UCSD-AML1 (cell line): ENCODE results near the gene SEPTIN10.
"Not testable (repeated sequence)": the region's sequence is repeated elsewhere in the genome, so short reads cannot be mapped to it uniquely, and the experiment has no call there.

Experiments used
- DNase-seq: peaks from one replicate; lab custom pipeline; 2025; ENCODE audit not compliant: unreplicated experiment; lab: John Stamatoyannopoulos, UW

The SEPTIN10 gene

DNA sequence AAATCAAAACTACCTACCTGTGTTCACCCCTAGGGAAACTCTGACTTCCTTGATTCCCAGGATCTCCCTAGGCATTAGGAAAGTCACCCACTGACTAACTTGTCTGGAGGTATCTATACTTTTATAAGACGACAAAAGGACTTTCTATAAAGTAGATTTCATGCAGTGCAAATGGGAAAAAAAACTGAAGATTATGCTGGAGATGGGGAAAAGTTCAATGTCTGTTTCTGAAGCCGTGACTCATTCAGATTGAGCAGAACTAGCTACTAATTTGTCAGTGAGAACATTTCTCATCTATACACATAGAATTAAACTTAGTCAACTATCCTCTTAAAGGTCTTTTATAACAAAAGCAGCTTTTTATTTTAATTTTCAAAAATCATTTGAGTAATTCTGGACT, 6.0 kb downstream of the SEPTIN10 start:
- no peak for DNase-seq

DNA sequence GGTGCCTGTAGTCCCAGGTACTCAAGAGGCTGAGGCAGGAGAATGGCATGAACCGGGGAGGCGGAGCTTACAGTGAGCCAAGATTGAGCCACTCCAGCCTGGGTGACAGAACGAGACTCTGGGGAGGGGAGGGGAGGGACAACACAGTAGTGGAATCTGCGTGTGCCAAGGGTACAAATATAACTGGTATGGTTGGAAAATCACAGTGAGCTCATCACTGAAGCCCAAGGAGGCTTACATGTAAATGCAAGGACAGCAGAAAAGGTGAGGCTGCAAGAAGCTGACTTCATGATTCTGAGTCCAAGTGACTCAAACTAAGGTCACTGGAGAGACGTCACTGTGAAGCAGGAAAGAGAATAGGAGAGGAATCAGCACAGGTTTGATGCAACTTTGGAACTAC, 9.2 kb downstream of the SEPTIN10 start:
- DNase-seq, result no peak

DNA sequence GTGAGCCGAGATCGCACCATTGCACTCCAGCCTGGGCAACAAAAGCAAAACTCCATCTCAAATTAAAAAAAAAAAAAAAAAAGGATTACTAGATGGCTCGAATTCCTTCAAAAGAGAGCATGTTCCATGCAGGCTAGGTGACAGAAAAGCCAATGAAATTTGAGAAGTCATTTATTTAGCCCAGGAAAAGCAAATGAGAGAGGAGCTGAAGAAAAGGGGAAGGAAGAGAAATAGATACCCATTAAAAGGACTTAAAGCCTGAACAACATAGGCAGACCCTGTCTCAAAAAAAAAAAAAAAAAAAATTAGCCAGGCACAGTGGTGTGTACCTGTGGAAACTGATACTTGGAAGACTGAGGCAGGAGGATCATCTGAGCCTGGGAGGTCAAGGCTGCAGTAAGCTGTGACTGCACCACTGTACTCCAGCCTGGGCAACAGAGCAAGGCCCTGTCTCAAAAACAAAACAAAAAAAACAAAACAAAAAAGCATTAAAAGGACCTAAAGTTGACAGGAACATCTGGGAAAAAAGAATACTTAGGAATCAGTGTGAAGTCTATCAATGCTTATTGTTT, 11.1 kb downstream of the SEPTIN10 start:
- no peak for DNase-seq

DNA sequence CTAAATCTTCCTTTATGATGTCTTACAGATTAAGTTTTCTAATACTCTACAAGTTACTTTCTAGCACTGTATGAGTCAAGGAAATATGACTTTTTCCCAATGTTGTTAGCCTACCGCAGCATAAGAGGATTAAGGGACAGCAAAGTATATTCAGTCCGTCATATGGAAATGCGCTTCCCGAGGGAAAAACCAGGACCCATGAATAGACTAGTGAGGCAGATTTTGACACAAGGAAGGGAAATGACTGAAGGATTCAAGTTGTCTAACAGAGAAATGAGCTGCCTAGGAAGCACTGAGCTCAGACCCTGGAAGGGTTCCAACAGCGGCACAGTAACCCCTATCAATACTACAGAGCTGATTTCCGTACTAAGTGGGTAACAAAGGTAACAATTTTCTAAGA, 12.0 kb downstream of the SEPTIN10 start:
- DNase-seq, result no peak

DNA sequence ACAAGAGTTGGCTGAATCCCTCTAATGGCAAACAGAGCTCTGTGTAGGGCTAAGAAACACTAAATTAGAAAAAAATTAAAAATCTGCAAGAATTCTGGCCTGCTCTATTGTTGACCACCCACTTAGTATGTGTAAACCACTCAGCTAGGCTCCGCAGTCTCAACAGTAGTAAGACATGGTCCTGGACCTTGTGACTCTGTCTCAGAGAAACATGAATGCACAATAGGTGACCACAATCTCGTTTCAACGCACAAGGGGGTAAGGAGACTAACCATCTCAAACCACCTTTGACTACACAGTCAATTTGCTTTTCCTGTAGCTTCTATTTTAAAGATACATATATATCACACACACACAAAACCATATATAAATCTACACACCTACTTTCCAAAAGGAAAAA, 16.5 kb downstream of the SEPTIN10 start:
- DNase-seq, result no peak

DNA sequence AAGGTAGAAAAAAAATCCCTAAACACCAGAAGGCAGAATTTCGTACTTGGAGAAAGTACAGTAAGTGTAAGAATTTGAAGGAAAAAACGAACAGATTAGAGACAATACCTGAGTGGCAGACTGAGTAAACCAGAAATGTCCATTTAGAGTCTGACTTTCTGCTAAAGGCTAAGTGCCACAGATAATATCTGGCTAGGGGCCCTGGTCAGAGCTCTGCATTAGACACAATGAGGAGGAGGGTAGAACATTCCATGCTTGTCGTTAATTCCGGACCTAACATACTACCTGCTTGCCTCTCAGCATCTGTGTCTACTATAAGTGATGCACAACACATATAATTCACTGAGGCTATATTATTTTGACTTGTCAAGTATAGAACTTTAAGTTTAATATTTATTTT, 18.1 kb downstream of the SEPTIN10 start:
- no peak for DNase-seq

DNA sequence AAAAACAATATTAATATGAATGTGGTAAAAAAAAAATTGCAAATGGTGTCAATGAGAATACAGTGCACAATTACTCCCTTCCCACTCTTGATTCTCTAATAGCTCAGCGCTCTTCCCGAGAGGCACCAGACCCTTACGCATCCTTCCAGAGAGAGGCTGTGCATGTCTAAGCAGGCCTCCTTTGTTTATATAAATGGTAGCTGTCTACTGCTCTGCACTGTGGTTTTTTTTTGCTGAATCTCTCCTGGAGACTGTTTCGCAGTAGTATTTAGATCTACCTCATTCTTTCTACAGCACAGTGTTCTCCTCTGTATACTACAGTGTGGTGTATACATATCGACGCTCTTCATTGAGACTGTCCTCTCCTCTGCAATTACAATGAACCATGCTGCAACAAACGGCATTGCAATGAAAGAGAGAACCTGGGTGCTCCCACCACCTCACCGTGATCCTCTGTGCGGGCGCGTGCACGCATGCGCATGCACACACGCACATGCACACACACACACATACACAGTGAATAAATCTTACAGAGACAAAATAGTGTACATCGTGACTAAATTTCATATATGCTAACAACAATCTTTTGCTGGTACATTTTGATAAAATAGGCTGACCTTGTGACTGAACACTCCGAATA, 19.4 kb downstream of the SEPTIN10 start:
- no peak for DNase-seq

DNA sequence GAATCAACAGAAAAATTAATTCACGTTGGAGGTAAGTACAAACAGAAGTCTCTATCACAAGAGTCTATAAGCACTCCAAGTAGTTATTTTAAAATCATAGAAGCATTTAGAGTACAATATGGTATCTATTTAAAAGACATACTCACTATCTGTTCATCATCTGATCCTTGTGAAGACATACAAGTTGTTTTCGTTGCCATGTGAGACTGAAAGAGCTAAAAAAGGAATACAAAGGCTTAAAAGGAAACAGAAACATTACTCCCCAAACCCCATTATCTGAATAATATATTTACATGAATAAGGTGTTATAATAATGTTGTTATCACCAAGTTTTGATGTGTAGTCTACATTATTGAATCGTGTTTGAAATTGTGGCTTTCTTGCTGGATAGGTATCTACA, 20.9 kb downstream of the SEPTIN10 start:
- no peak for DNase-seq

DNA sequence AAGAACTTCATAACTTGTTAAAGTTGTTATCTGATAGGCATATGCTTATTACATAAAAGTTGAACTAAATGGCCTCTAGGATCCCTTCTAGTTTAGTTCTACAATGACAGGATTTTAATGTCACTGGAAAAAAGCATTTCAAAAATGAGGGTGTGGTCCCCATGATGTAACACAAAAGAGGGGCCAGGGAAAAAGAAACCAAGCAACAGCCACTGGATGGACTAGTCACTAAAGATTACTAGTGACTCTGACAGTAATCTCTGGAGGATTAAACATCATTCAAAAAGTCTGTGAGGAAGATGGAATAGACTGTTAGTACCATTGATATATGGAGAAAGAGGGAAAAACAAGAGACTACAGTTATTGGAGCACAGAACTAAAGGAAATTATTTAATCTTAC, 22.6 kb downstream of the SEPTIN10 start:
- no peak for DNase-seq

DNA sequence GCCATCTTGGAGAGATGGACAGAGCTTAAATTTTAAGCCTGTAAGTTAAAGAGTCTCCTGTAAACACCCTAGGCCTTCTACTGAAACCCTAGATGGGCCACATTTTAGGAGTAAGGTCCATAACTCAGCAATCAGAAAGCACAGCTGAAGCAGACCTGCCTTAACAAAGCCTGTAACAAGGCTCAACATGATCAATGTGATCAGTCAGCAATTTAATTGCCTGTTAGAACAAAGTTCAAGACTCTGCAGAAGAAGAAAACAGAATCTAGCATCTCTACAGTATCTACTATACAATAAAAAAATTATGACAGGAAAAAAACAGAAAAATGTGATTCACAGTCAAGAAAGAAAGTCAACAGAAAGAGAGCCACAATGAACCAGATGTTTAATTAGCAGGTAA, 27.1 kb downstream of the SEPTIN10 start:
- no peak for DNase-seq

DNA sequence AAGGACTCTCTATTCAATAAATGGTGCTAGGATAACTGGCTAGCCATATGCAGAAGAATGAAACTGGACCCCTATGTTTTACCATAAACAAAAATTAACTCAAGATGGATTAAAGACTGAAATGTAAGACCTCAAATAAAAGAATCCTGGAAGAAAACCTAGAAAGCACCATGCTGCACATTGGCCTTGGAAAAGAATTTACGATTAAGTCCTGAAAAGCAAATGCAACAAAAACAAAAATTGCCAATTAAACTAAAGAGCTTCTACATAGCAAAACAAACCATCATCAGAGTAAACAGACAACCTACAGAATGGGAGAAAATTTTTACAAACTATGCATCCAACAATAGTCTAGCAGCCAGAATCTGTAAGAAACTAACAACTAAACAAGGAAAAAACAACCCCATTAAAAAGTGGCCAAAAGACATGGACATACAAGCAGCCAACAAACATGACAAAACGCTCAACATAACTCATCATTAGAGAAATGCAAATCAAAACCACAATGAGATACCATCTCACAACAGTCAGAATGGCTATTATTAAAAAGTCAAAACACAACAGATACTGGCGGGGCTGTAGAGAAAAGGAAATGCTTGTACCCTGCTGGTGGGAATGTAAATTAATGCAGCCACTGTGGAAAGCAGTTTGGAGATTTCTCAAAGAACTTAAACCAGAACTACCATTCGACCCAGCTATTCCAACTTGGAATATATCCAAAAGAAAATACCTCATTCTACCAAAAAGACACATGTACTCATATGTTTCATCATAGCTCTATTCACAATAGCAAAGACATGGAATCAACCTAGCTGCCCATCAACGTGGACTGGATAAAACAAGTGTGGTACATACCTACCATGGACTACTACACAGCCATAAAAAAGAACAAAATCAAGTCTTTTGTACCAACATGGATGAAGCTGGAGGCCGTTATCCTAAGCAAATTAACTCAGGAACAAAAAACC, 30.6 kb downstream of the SEPTIN10 start:
- no peak for DNase-seq

DNA sequence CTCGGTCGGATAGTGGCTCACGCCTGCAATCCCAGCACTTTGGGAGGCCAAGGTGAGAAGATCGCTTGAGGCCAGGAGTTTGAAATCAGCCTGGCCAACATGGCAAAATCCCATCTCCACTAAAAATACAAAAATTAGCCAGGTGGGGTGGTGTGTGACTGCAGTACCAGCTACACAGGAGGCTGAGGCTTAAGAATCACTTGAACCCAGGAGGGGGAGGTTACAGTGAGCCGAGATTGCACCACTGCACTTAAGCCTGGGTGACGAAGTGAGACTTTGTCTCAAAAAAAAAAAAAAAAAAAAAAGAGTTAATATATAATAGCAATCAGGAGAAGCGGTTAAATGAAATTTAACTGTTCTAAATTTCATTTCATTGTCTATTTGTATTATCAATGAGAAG, 36.1 kb downstream of the SEPTIN10 start:
- DNase-seq, result not testable (repeated sequence)

DNA sequence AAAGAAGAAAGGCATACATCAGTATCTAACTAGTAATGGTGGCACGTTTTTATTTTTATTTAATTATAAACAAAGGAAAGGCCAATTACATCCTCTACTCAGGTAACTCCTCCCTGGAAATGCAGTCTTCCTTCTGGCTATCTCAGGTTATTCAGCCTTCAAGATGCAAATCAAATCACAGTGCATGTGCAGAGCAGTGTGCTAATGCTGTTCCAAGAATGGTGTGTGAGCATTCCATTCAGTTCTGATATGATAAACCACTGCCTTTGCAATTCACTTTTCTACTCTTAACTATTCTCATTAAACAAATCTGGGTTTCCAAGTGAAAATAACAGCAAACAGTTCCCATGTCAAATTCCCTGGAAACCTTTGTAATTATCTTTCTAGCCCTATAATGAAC, 38.4 kb downstream of the SEPTIN10 start:
- DNase-seq, result no peak

DNA sequence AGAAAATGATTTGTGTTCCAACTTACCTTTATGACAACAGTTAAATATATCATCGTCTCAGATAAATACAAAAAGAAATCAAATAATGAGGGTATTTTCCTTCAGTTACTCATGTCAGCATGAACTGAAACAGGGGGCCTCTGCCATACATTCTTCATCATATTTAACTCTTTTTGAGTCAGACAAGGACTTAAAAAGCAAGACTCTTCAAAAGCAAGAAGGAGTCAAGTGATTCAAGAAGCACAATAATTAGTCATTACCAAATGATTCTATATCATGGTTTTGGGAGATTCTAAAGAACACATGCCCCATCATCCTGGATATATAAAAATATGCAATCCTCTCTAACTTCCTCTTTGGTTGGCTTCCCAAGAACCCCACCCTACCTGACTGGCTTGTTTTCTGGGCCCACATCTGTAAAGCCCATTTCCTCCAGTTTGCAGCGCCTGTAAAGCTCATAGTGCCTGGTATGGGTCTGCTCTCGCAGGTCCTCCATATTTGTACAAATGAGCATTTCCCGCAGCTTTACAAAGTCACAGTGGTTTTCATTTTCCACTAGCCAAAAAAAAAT, 49.7 kb downstream of the SEPTIN10 start:
- no peak for DNase-seq

DNA sequence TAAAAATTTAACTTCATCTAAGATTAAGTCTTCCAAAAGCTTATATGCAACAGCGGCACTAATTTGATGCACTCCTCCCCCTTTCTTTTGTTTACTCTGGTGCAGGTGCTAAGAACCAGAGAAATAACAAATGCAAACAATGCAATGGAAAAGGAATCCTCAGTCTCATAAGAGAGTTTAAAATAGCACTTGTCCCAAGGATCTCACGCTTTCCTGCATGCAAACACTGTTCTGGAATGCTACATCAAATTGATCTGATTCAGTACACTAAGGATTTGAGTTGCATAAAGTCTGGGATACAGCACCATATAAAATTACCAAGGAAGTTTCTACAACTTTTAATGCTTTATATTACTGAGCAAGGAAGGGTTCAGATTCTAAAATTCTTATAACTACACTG, 50.5 kb downstream of the SEPTIN10 start:
- no peak for DNase-seq

DNA sequence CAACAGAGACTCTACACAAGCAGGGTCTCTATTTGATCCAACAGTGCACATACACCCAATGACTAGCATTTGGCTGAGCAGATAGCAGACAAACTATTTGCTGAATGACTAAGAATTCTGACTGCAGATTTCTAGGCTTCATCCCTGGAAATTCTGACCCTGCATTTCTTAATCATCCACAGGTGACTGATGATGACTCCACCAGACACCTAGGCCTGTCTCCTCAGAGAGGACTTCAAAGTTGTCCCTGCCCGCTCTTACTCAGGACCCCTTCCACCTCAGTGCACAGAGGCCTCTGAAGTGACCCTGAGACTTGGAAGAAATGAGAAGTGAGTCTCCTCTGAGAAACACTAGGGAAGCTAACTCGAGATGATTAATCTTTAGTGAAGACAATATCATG, 51.3 kb downstream of the SEPTIN10 start:
- no peak for DNase-seq

DNA sequence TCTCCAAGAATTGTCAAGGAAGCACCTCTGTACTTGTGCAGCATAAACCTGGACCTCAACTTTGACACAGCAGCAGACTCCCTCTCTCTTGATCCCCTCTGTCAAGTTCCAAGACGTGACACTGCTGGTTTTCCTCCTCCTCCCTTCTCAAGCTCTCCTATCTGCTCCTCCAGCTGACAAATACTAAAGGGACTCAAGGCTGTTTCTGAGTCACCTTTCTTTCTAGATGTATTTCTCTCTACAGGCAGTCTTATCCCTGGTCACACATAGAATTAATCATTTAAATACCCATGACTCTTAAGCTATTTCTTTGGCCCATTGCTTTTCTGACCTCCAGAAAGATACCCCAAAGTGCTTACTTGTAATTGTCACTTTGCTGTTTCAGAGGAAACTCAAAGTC, 53.5 kb downstream of the SEPTIN10 start:
- no peak for DNase-seq

DNA sequence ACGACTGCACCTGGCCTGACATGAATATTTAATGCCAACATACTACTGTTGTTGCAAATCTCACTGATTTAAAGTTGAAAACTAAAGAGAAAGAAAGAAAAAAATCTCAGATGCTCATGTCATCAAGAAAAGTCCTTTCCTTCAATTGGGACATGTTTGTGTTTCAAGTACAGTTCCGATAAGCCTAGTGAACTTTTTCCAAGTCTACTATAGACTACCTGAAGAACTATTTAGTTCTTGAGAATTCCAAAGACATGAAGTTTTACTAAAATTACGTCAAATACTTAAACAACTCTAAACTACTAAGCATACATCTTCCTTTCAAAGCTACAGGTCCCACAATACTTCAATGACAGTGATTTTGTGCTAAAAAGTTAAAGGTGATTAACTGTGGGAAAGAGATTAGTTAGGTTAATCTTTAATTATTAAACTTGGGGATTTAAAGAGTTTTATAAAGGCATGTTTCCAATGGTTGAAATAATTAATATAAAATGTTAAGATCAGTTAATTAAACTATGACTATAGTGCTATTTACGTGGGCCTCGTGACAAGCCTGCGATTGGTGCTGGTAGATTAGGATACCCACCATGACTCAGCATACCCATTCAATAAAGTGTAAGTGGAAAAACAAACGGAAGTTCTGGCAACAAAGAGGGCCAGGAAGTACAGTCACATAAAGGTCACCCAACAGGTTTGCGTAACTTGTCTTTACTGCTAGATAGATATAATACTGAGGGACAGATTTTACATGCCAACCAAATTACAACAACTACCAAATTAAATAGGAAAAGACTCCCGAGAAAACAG, 55.5 kb downstream of the SEPTIN10 start:
- no peak for DNase-seq

DNA sequence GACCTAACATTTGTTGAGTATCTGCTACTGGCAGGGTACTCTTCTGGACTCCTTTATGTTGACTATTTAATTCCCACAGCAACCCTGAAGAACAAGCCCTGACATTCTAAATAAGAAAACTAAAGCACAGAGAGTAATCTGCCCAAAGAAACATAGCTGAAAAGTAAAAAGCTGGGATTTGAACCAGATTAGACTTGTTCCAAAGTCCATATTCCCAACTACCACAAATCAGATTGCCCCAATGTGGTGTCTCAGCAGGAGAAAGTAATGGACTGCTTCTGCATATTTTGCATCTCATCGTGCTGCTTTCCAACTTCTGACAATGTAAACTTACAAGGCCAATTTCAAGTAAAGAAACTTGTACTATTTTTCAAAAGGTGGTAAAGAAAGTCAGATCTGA, 56.5 kb downstream of the SEPTIN10 start:
- no peak for DNase-seq

DNA sequence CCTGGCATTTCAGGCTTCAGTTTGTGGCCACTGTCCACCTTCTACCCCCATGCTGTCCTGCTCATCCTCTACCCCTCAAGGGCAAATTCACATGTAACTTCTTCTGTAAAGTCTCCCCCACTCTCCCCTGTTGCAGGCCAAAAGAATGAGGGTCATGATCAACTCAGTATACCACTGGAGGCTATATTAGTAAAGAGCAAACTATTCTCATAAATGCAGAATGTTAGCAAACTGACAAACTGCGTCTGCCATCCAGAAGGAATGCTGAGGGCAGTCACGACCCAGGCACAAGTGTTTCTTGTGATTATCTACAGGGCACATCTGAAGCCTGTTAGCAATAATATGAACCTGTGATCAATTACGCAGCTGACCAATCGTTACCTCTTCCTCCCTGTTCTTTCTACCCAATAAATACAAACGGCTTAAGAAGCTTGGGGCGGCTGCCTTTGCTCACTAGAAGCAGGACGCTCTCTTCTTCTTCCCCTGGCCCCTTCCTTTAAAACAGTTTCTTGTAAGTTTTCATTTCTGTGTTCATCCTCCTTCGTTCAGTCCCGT, 58.3 kb downstream of the SEPTIN10 start:
- DNase-seq, result no peak

DNA sequence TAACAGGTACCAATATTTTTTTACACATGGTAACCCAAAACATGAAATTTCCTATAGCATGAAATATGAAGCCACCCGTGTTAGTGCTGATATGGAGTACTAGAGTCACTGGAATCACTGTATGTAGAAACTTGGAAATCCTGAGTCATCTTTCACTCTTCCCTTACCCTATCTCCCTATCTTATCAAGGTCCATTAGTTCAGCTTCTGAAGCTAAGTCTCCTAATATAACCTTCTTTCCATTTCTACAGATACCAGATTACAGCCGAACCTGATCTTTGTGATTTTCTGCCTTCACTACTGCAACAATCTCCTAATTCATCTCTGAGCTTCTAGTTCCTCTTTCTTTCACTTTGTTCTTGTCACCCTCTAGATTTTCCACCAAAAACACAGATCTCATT, 59.0 kb downstream of the SEPTIN10 start:
- no peak for DNase-seq
